Stimulated activated naive CD8-positive, alpha-beta T cell treated with anti-CD3 and anti-CD28 coated beads, Interleukin-15, Interleukin-2, amounts not matched to agents 100 ng/mL and 50 ng/mL, for 24 hours (primary cell): Measurements from ENCODE around the gene PCBP1.
A peak's percentile ranks its signal among the peaks of the same experiment; 100 is the strongest.
"Not testable (repeated sequence)": the region's sequence is repeated elsewhere in the genome, so short reads cannot be mapped to it uniquely, and the experiment has no call there.

Experiments
- H3K27ac Mint-ChIP-seq: one replicate; pipeline ENCODE4 v1.8.0; 2021; ENCODE audit warnings: mild to moderate bottlenecking, mixed read lengths
- H3K27me3 Mint-ChIP-seq: one replicate; pipeline ENCODE4 v1.8.0; 2021; ENCODE audit warnings: mixed read lengths
- H3K36me3 Mint-ChIP-seq: one replicate; pipeline ENCODE4 v1.8.0; 2021; ENCODE audit warnings: low read depth, mixed read lengths
- H3K4me1 Mint-ChIP-seq: one replicate; pipeline ENCODE4 v1.8.0; 2021; ENCODE audit warnings: low read depth, mixed read lengths
- H3K4me3 Mint-ChIP-seq: one replicate; pipeline ENCODE4 v1.8.0; 2021; ENCODE audit warnings: mild to moderate bottlenecking, mixed read lengths
- H3K9me3 Mint-ChIP-seq: one replicate; pipeline ENCODE4 v1.8.0; 2021; ENCODE audit warnings: mixed read lengths

The PCBP1 gene

GRCh38 chr2:70086838-70087701 lies at the start of gene PCBP1:
PCBP1 (plus strand) TSS chr2:70087477; CDS start chr2:70087744, 267 bp downstream.
- H3K27me3 Mint-ChIP-seq = peaks cover 4% of the 10 kb centered on the region
- H3K36me3 Mint-ChIP-seq = peaks cover 54% of the 10 kb centered on the region
- peak within 1 kb of the TSS; percentile 97 for H3K4me3 Mint-ChIP-seq
- H3K9me3 Mint-ChIP-seq = no peaks in the 10 kb centered on the region
- peak within 1 kb of the TSS; percentile 100 for H3K27ac Mint-ChIP-seq
- peaks cover 67% of the 10 kb centered on the region for H3K4me1 Mint-ChIP-seq

GRCh38 chr2:70039366-70039765 lies 47.9 kb upstream of the PCBP1 start:
- Mint-ChIP-seq H3K27ac (no peak overlapping the region), H3K4me3 (no peak overlapping the region), H3K36me3 (peaks cover 13% of the 10 kb centered on the region), H3K4me1 (peaks cover 30% of the 10 kb centered on the region), H3K27me3 (no peaks in the 10 kb centered on the region), H3K9me3 (no peaks in the 10 kb centered on the region)

DNA sequence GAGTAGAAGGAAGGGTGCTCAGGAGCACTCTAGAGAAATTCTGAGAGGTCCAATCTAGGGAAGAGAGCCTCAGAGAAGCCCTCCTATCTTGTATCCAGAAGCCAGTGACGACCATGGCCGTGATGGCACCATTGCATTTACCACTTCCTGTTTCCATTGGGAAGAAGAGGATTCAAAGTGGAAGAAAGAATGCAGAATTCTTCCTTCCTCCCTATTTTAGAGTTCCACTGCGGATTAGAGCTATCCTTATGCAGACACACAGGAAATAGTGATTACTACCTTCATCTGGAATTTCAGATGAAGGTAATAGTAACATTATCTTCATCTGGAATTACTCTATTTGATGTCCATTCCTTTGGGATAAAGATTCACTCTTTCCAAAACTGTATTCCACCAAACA lies 45.6 kb upstream of the PCBP1 start:
- Mint-ChIP-seq H3K27me3 (no peaks in the 10 kb centered on the region), H3K4me1 (peaks cover 33% of the 10 kb centered on the region), H3K27ac (no peak overlapping the region), H3K36me3 (peaks cover 21% of the 10 kb centered on the region), H3K9me3 (no peaks in the 10 kb centered on the region), H3K4me3 (no peak overlapping the region)

- Mint-ChIP-seq H3K27ac (peak overlapping the region; percentile 49), H3K36me3 (peaks cover 26% of the 10 kb centered on the region), H3K4me1 (peaks cover 33% of the 10 kb centered on the region), H3K9me3 (no peaks in the 10 kb centered on the region), H3K27me3 (no peaks in the 10 kb centered on the region), H3K4me3 (no peak overlapping the region)
Measured at GRCh38 chr2:70042246-70042645, 45.0 kb upstream of the PCBP1 start.

GRCh38 chr2:70043252-70043875 lies 43.9 kb upstream of the PCBP1 start:
- H3K9me3 Mint-ChIP-seq = no peaks in the 10 kb centered on the region
- H3K27me3 Mint-ChIP-seq = no peaks in the 10 kb centered on the region
- H3K27ac Mint-ChIP-seq = peak overlapping the region; percentile 57
- H3K4me3 Mint-ChIP-seq = no peak overlapping the region
- peaks cover 31% of the 10 kb centered on the region for H3K36me3 Mint-ChIP-seq
- H3K4me1 Mint-ChIP-seq = peaks cover 33% of the 10 kb centered on the region

DNA sequence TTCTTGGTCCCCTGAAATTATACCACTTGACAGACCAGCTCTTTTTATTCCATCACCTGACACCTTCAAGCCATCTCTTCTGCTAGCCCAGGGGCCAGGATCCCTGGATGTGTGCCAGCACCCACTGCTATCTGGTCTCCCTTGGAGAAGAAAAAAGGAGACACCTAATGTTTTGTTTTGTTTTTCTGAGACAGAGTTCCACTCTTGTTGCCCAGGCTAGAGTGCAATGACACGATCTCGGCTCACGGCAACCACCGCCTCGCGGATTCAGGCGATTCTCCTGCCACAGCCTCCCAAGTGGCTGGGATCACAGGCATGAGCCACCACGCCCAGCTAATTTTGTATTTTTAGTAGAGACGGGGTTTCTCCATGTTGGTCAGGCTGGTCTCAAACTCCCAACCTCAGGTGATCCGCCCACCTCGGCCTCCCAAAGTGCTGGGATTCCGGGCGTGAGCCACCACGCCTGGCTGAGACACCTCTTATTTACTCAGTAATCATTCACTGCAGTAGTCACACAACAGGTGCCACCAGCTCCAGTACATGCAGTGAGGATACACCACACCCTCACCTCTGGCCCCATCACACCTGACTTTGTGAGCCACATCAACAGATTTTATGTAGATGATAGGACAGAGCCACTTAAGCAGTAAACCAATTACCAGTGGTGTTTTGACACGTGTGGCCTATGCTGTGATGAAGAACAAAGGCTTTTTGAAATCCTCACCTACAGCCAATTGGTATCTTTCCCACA lies 42.8 kb upstream of the PCBP1 start:
- Mint-ChIP-seq H3K9me3 (no peaks in the 10 kb centered on the region), H3K27me3 (no peaks in the 10 kb centered on the region), H3K4me1 (peaks cover 36% of the 10 kb centered on the region), H3K4me3 (no peak overlapping the region), H3K27ac (peak overlapping the region; percentile 57), H3K36me3 (peaks cover 35% of the 10 kb centered on the region)

DNA sequence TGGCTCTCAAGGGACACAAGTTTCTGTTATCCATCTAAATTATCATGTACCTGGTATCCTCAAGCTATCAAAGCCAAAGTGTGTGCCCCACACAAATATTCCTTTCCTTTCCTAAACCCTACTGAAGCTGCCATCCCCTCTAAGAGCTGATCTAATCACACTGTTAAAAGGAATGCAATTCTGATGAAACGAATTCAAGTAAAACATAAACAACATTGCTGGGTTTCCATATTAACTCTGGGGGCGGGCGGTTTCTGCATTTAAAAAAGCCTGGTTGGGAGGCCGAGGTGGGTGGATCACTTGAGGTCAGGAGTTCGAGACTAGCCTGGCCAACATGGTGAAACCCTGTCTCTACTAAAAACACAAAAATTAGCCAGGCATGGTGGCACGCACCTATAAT lies 41.9 kb upstream of the PCBP1 start:
- H3K4me1 Mint-ChIP-seq = peaks cover 36% of the 10 kb centered on the region
- peaks cover 30% of the 10 kb centered on the region for H3K36me3 Mint-ChIP-seq
- no peaks in the 10 kb centered on the region for H3K9me3 Mint-ChIP-seq
- H3K27me3 Mint-ChIP-seq = no peaks in the 10 kb centered on the region
- H3K4me3 Mint-ChIP-seq = no peak overlapping the region
- H3K27ac Mint-ChIP-seq = no peak overlapping the region

- peaks cover 36% of the 10 kb centered on the region for H3K4me1 Mint-ChIP-seq
- peak overlapping the region; percentile 67 for H3K27ac Mint-ChIP-seq
- no peaks in the 10 kb centered on the region for H3K9me3 Mint-ChIP-seq
- H3K4me3 Mint-ChIP-seq = no peak overlapping the region
- H3K27me3 Mint-ChIP-seq = no peaks in the 10 kb centered on the region
- H3K36me3 Mint-ChIP-seq = peaks cover 32% of the 10 kb centered on the region
Measured at GRCh38 chr2:70045932-70046331, 41.3 kb upstream of the PCBP1 start.

- peaks cover 32% of the 10 kb centered on the region for H3K4me1 Mint-ChIP-seq
Measured at GRCh38 chr2:70046534-70046933, 40.7 kb upstream of the PCBP1 start.

GRCh38 chr2:70047451-70047850 lies 39.8 kb upstream of the PCBP1 start:
- H3K27me3 Mint-ChIP-seq = no peaks in the 10 kb centered on the region
- no peak overlapping the region for H3K4me3 Mint-ChIP-seq
- H3K27ac Mint-ChIP-seq = peak overlapping the region; percentile 37
- peaks cover 40% of the 10 kb centered on the region for H3K36me3 Mint-ChIP-seq
- H3K9me3 Mint-ChIP-seq = no peaks in the 10 kb centered on the region
- H3K4me1 Mint-ChIP-seq = peaks cover 28% of the 10 kb centered on the region

More at GRCh38 chr2:70046534-70046933, 40.7 kb upstream of the PCBP1 start:
- Mint-ChIP-seq H3K4me3 (no peak overlapping the region), H3K27me3 (no peaks in the 10 kb centered on the region), H3K9me3 (no peaks in the 10 kb centered on the region), H3K36me3 (peaks cover 34% of the 10 kb centered on the region), H3K27ac (no peak overlapping the region)

DNA sequence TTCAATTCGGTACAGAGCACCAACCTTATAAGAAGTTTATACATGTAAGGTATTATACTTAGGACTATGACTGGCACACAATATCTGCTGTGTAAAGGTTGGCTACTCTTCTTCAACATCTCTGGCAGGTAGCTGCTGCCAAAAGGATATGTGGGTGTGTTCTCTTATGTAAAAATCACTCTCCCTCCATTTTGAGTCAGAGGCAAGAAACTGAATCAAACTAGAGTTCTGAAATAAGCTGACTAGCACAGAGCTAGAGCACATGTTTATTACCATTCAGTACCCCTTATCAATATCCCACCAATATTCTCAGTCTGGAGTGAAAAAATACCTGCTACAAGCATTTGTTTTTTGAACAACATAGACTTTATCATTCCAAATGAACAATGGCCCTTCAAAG lies 38.0 kb upstream of the PCBP1 start:
- Mint-ChIP-seq H3K36me3 (peaks cover 49% of the 10 kb centered on the region), H3K4me1 (peaks cover 10% of the 10 kb centered on the region), H3K27me3 (no peaks in the 10 kb centered on the region), H3K9me3 (no peaks in the 10 kb centered on the region), H3K27ac (peak overlapping the region; percentile 45), H3K4me3 (no peak overlapping the region)

- H3K4me3 Mint-ChIP-seq = no peak overlapping the region
Measured at GRCh38 chr2:70050631-70051425, 36.4 kb upstream of the PCBP1 start.

DNA sequence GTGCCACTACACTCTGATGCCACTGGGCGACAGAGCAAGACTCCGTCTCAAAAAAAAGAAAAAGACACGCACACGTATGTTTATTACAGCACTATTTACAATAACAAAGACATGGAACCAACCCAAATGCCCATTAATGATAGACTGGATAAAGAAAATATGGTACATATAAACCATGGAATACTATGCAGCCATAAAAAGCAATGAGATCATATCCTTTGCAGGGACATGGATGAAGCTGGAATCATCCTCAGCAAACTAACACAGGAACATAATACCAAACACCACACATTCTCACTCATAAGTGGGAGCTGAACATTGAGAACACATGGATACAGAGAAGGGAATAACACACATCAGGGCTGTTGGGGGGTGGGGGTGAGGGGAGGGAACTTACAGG lies 32.0 kb upstream of the PCBP1 start:
- H3K4me3 Mint-ChIP-seq, H3K27ac Mint-ChIP-seq, H3K27me3 Mint-ChIP-seq, H3K4me1 Mint-ChIP-seq, H3K9me3 Mint-ChIP-seq: not testable (repeated sequence)
- peaks cover 55% of the 10 kb centered on the region for H3K36me3 Mint-ChIP-seq

More at GRCh38 chr2:70050631-70051425, 36.4 kb upstream of the PCBP1 start:
- no peak overlapping the region for H3K27ac Mint-ChIP-seq
- H3K9me3 Mint-ChIP-seq = no peaks in the 10 kb centered on the region
- H3K36me3 Mint-ChIP-seq = peaks cover 58% of the 10 kb centered on the region
- H3K27me3 Mint-ChIP-seq = no peaks in the 10 kb centered on the region
- H3K4me1 Mint-ChIP-seq = peaks cover 5% of the 10 kb centered on the region

- no peaks in the 10 kb centered on the region for H3K4me1 Mint-ChIP-seq
- H3K36me3 Mint-ChIP-seq = peaks cover 53% of the 10 kb centered on the region
- no peak overlapping the region for H3K27ac Mint-ChIP-seq
Measured at GRCh38 chr2:70061317-70061716, 26.0 kb upstream of the PCBP1 start.

More at GRCh38 chr2:70061317-70061716, 26.0 kb upstream of the PCBP1 start:
- no peaks in the 10 kb centered on the region for H3K9me3 Mint-ChIP-seq
- H3K4me3 Mint-ChIP-seq = no peak overlapping the region
- H3K27me3 Mint-ChIP-seq = no peaks in the 10 kb centered on the region
